Esophagus muscularis mucosa (tissue), 4 donors: ENCODE data around the gene ZNF500. TPM values are rescaled to one million over a fixed set of nuclear protein-coding genes. Genes with fewer than 3 reads are reported as not detected.

Experiments
- DNase-seq: peaks from one replicate; pipeline ENCODE4 v3.0.0-alpha.2; 2017; ENCODE audit errors: extremely low spot score
- H3K27ac ChIP-seq, 4 donors: fragments of 200-600 bp; sonication (generic); replicated peaks in 1 of 4; 1 replicate in 3 of 4; 2 replicates in 1 of 4; pipeline ENCODE4 v1.5.1; 2016 to 2019; ENCODE audit warnings: mild to moderate bottlenecking in 1 of 4
- H3K27me3 ChIP-seq, 4 donors: fragments of 200-600 bp; sonication (generic); one replicate each; pipeline versions ENCODE4 v1.5.1 to v1.6.0; 2016 to 2019
- H3K36me3 ChIP-seq, 4 donors: fragments of 200-600 bp; sonication (generic); one replicate each; pipeline ENCODE4 v1.5.1; 2016 to 2019
- H3K4me1 ChIP-seq, 4 donors: fragments of 200-600 bp; sonication (generic); one replicate each; pipeline ENCODE4 v1.5.1; 2016 to 2019
- H3K4me3 ChIP-seq, 4 donors: fragments of 200-600 bp; sonication (generic); 1 replicate in 2 of 4; 2 replicates in 2 of 4; pipeline ENCODE4 v1.5.1; 2016 to 2019; ENCODE audit warnings: mild to moderate bottlenecking in 4 of 4, moderate library complexity in 1 of 4
- H3K9me3 ChIP-seq, 4 donors: fragments of 200-600 bp; sonication (generic); 1 replicate in 3 of 4; 2 replicates in 1 of 4; pipeline ENCODE4 v1.5.1; 2016 to 2019
- EP300 ChIP-seq: sonication (generic); formaldehyde crosslinking; IDR thresholded peaks from one replicate; pipeline ENCODE4 v1.6.1; 2017; ENCODE audit warnings: antibody characterized with exemption
- POLR2A ChIP-seq: fragments of 450-650 bp; IDR thresholded peaks from one replicate; pipeline ENCODE4 v1.6.1; 2017; ENCODE audit warnings: antibody characterized with exemption, moderate library complexity, mild to moderate bottlenecking, low read depth
- POLR2AphosphoS5 ChIP-seq, 2 donors: sonication (generic); formaldehyde crosslinking; IDR thresholded peaks; one replicate each; pipeline ENCODE4 v1.6.1; 2017; ENCODE audit warnings: antibody characterized with exemption in 2 of 2
- WGBS: methylation state at CpG from one replicate; pipeline ENCODE4 v1.1.5; 2018; 5-methylcytosine and 5-hydroxymethylcytosine counted together
- intact Hi-C: fragments of 100-400 bp; cut with DNase I; formaldehyde crosslinking; loops from one replicate; pipeline ENCODE4 v1.15.1; 2023
- total RNA-seq, 4 donors: library from RNA; depleted of rRNA; stranded (reverse); fragments of >200 nt; gene quantifications; one replicate each; pipeline versions ENCODE4 v1.1.0 to v1.2.1, GENCODE V29; 2016
- TF ChIP-seq, protein P1 (sequence below), 3 experiments: fragments of 200-600 bp in 2 of 3; fragments of 450-650 bp in 1 of 3; sonication (generic) in 2 of 3; IDR thresholded peaks; one replicate each; pipeline ENCODE4 v1.5.1; 2017 to 2019; ENCODE audit warnings: antibody characterized with exemption in 3 of 3, mild to moderate bottlenecking in 2 of 3, moderate library complexity in 1 of 3

Gene ZNF500
- total RNA-seq, 4 donors from 2014 or later: 7.5 to 19.4 (median 13.9) TPM

DNA sequence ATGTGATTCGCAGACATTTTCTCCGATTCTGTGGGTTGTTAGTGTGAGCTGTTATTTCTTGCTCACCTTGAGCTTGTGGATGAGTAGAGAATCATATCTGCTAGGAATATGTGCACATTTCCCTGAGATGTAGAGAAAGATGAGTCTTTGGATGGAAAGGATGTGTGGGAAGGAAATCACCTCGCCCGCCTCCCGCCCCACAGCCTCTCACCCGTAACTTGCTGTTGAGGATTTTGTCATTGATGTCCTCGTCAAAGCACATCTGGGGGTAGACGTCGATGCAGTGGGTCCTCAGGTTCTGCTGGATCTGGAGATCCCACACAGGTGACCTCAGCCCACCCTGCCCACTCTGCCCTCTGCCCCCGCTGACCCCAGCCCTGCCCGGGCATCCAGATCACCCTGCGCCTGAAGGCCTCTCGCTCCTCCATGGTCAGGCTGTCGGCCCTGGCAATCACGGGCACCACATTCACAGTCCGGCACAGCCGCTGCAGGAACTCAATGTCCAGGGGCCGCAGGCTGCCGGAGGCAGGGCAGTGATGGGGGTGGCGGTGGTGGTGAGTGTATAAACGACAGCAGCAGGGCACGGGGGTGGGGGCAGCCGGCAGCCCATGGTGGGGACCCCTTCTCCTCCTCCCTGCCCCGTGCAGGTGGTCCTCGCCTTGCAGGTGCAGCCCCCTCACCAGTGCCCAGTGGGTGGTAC is 16.4 kb upstream of the ZNF500 start:
- TF ChIP-seq POLR2AphosphoS5 (IDR thresholded peaks at IDR 0.05) (no peak), POLR2A (no peak), EP300 (no peak)
- TF ChIP-seq, protein P1, sequence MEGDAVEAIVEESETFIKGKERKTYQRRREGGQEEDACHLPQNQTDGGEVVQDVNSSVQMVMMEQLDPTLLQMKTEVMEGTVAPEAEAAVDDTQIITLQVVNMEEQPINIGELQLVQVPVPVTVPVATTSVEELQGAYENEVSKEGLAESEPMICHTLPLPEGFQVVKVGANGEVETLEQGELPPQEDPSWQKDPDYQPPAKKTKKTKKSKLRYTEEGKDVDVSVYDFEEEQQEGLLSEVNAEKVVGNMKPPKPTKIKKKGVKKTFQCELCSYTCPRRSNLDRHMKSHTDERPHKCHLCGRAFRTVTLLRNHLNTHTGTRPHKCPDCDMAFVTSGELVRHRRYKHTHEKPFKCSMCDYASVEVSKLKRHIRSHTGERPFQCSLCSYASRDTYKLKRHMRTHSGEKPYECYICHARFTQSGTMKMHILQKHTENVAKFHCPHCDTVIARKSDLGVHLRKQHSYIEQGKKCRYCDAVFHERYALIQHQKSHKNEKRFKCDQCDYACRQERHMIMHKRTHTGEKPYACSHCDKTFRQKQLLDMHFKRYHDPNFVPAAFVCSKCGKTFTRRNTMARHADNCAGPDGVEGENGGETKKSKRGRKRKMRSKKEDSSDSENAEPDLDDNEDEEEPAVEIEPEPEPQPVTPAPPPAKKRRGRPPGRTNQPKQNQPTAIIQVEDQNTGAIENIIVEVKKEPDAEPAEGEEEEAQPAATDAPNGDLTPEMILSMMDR (IDR thresholded peaks at IDR 0.05): no peak
- H3K27me3 ChIP-seq: no peaks in the 10 kb centered on the region
- H3K36me3 ChIP-seq: no peaks in the 10 kb centered on the region
- no peak for DNase-seq
- intact Hi-C loops: no loop called here
- H3K27ac ChIP-seq: no peak overlapping the region
- H3K9me3 ChIP-seq: no peaks in the 10 kb centered on the region
- WGBS: 91% methylated on average over 9 of the region's 25 CpGs
- H3K4me1 ChIP-seq: no peaks in the 10 kb centered on the region
- no peak overlapping the region for H3K4me3 ChIP-seq

DNA sequence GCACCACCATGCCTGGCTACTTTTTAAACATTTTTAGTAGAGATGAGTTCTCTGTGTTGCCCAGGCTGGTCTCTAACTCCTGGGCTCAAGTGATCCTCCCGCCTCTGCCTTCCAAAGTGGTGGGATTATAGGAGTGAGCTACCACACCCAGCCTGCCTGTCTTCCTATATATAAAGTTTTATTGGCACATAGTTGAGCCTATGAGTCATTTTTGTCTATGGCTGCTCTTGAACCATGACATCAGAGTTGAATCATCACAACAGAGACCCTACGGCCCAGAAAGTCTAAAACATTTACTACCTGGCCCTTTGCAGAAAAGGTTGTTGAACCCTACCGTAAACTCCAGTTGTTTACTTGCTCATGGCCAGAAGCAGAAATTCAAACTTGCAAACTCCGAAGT is 13.3 kb upstream of the ZNF500 start:
- no peak for DNase-seq
- Histone ChIP-seq H3K4me1 (no peaks in the 10 kb centered on the region), H3K9me3 (no peaks in the 10 kb centered on the region), H3K27me3 (peaks cover 0 to 4% (median 0%) of the 10 kb centered on the region in 4 donors), H3K27ac (no peak overlapping the region), H3K36me3 (no peaks in the 10 kb centered on the region), H3K4me3 (no peak overlapping the region)
- 83% methylated on average over 4 of the region's 4 CpGs for WGBS
- no peak for TF ChIP-seq EP300
- TF ChIP-seq POLR2A: no peak
- no peak for TF ChIP-seq POLR2AphosphoS5 (IDR thresholded peaks at IDR 0.05)
- TF ChIP-seq, protein P1 (IDR thresholded peaks at IDR 0.05): no peak
- intact Hi-C loops: no loop called here

DNA sequence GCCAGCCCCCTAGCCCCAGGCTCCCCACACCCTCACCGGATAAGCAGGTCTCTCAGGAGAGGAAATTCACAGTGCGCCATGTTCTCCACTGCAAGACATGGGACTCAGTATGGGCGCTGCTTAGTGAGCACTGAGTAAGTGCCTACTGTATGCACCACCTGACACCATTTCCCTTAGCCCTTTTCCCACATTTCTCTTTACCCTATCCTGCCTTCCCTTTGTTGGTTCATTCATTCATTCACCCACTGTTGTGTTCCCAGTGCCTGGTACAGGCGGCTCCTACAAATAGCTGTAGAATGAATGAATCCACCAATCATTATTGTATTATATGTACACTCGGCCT is 11.1 kb upstream of the ZNF500 start:
- DNase-seq: no peak
- H3K36me3 ChIP-seq: no peaks in the 10 kb centered on the region
- H3K4me1 ChIP-seq: no peaks in the 10 kb centered on the region
- no peaks in the 10 kb centered on the region for H3K9me3 ChIP-seq
- WGBS: 89% methylated on average over 5 of the region's 5 CpGs
- H3K27ac ChIP-seq: no peak overlapping the region
- peaks cover 0 to 4% (median 0%) of the 10 kb centered on the region in 4 donors for H3K27me3 ChIP-seq
- TF ChIP-seq POLR2A (no peak), EP300 (no peak), POLR2AphosphoS5 (IDR thresholded peaks at IDR 0.05) (no peak)
- TF ChIP-seq, protein P1 (IDR thresholded peaks at IDR 0.05): no peak
- intact Hi-C loops: no loop called here
- H3K4me3 ChIP-seq: no peak overlapping the region

DNA sequence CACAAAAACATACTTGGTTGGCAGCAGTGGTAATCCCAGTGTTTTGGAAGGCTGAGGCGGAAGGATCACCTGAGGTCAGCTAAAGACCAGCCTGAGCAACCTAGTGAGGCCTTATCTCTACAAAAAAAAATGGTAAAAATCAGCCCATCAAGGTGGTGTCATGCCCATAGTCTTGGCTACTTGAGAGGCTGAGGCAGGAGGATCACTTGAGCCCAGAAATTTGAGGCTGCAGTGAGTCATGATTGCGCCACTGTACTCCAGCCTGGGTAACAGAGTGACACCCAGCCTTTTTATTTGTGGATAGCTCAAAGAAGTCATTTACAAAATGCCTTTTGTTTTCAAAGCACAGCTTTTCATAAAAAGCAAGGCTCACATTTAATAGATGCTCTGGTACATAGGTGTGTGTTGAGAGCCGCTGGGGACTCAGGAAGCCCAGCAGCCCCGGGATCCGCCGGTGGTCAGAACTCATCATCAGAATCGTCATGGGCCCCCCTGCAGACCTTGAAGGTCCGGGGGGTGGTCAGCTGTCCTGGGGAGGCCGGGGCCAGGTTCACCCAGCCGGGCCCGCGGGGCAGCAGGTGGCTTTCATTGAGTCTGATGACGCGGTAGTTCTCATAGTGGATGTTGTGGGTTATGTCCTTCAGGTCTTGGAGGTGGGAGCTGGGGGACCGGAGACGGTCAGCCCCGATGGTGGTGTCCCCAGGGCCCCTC is 10.5 kb upstream of the ZNF500 start:
- TF ChIP-seq EP300 (no peak), POLR2A (no peak), POLR2AphosphoS5 (IDR thresholded peaks at IDR 0.05) (no peak)
- TF ChIP-seq, protein P1 (IDR thresholded peaks at IDR 0.05): no peak
- no peaks in the 10 kb centered on the region for H3K4me1 ChIP-seq
- 75% methylated on average over 4 of the region's 17 CpGs for WGBS
- no peak for DNase-seq
- no peaks in the 10 kb centered on the region for H3K9me3 ChIP-seq
- intact Hi-C loops: no loop called here
- no peak overlapping the region for H3K27ac ChIP-seq
- no peak overlapping the region for H3K4me3 ChIP-seq
- peaks cover 0 to 4% (median 0%) of the 10 kb centered on the region in 4 donors for H3K27me3 ChIP-seq
- no peaks in the 10 kb centered on the region for H3K36me3 ChIP-seq
